H1 (cell line): ENCODE measurements around the gene EXOC2. TPM values are rescaled to one million over a fixed set of nuclear protein-coding genes. Genes with fewer than 3 reads are reported as not detected.

Experiments
- CTCF ChIA-PET: fragments of 300-600 bp; sonication (Branson Sonifier 250); formaldehyde crosslinking; loops from one replicate; lab custom pipeline; 2021; ENCODE audit not compliant: partially characterized antibody; lab: Charles Lee
- POLR2A ChIA-PET: fragments of 300-600 bp; sonication (Branson Sonifier 250); formaldehyde crosslinking; loops from one replicate; lab custom pipeline; 2021; ENCODE audit warnings: inconsistent platforms; ENCODE audit not compliant: partially characterized antibody; lab: Charles Lee
- DNase-seq, 2 experiments: peaks; one replicate each; pipeline versions ENCODE4 v3.0.0 to v3.0.0-alpha.2; 2010 to 2022; ENCODE audit warnings: low spot score in 2 of 2, low read depth in 1 of 2, mixed read lengths in 1 of 2
- FAIRE-seq: peaks from 2 replicates; lab custom pipeline; 2011; peaks lifted over from hg19 to GRCh38; lab: Jason Lieb, UNC
- H2AFZ ChIP-seq: 2 replicates; pipeline ENCODE4 v1.8.1; 2012; ENCODE audit warnings: low read length, inconsistent platforms
- H2AK5ac ChIP-seq: 2 replicates; pipeline ENCODE4 v1.6.1; 2013; ENCODE audit warnings: low read depth, low read length
- H2BK120ac ChIP-seq: replicated peaks from 2 replicates; pipeline ENCODE3; 2013; ENCODE audit warnings: low read depth, low read length, inconsistent platforms
- H2BK12ac ChIP-seq: 2 replicates; pipeline ENCODE4 v1.6.1; 2013; ENCODE audit warnings: low read depth, low read length
- H2BK15ac ChIP-seq: 2 replicates; pipeline ENCODE4 v1.6.1; 2013; ENCODE audit warnings: low read length
- H2BK20ac ChIP-seq: 2 replicates; pipeline ENCODE4 v1.6.1; 2013; ENCODE audit warnings: low read length
- H2BK5ac ChIP-seq: 2 replicates; pipeline ENCODE4 v1.6.1; 2013; ENCODE audit warnings: low read depth, low read length
- H3K14ac ChIP-seq: 2 replicates; pipeline ENCODE4 v1.6.1; 2013; ENCODE audit warnings: inconsistent platforms; ENCODE audit not compliant: insufficient read length
- H3K18ac ChIP-seq: 2 replicates; pipeline ENCODE4 v1.6.1; 2013; ENCODE audit warnings: low read length; ENCODE audit errors: extremely low read depth
- H3K23ac ChIP-seq: 2 replicates; pipeline ENCODE4 v1.6.1; 2013; ENCODE audit warnings: inconsistent platforms; ENCODE audit not compliant: insufficient read length
- H3K23me2 ChIP-seq: 2 replicates; pipeline ENCODE4 v1.6.1; 2013; ENCODE audit warnings: low read depth, low read length
- H3K27ac ChIP-seq: 2 replicates; pipeline ENCODE4 v1.6.1; 2011; ENCODE audit warnings: low read depth, low read length, inconsistent platforms
- H3K27me3 ChIP-seq, 4 experiments: replicated peaks in 1 of 4; 1 replicate in 1 of 4; 2 replicates in 3 of 4; pipeline versions ENCODE4 v1.6.1 to v1.8.1; 2011 to 2013; ENCODE audit warnings: low read length in 3 of 4, mild to moderate bottlenecking in 3 of 4, inconsistent platforms in 2 of 4, mixed read lengths in 2 of 4, moderate library complexity in 1 of 4; ENCODE audit not compliant: control insufficient read depth in 3 of 4, insufficient read depth in 3 of 4; ENCODE audit errors: extremely low read depth in 1 of 4
- H3K36me3 ChIP-seq, 4 experiments: 2 replicates each; pipeline versions ENCODE4 v1.6.1 to v1.8.1; 2011 to 2013; ENCODE audit warnings: mild to moderate bottlenecking in 4 of 4, low read length in 3 of 4, moderate library complexity in 2 of 4, control low read depth in 1 of 4, inconsistent platforms in 1 of 4; ENCODE audit not compliant: insufficient read depth in 4 of 4, control insufficient read depth in 2 of 4
- H3K4ac ChIP-seq: replicated peaks from 2 replicates; pipeline ENCODE3; 2013; ENCODE audit warnings: low read length, low read depth, mixed read lengths, inconsistent platforms; ENCODE audit not compliant: insufficient read length
- H3K4me1 ChIP-seq, 4 experiments: replicated peaks in 1 of 4; 1 replicate in 1 of 4; 2 replicates in 3 of 4; pipeline versions ENCODE4 v1.6.1 to v1.8.1; 2011 to 2013; ENCODE audit warnings: low read length in 3 of 4, inconsistent platforms in 2 of 4, mixed read lengths in 1 of 4; ENCODE audit not compliant: insufficient read depth in 4 of 4, control insufficient read depth in 3 of 4
- H3K4me2 ChIP-seq, 2 experiments: 2 replicates each; pipeline versions ENCODE4 v1.6.1 to v1.8.1; 2011 to 2013; ENCODE audit warnings: low read depth in 2 of 2, low read length in 2 of 2, control low read depth in 1 of 2, inconsistent platforms in 1 of 2, mild to moderate bottlenecking in 1 of 2; ENCODE audit not compliant: insufficient read depth in 1 of 2
- H3K4me3 ChIP-seq, 4 experiments: fragments of 200-600, 300-600 bp in 1 of 4; sonication (generic), shearing (Covaris generic), sonication (Bioruptor Twin) in 1 of 4; 2 replicates each; pipeline versions ENCODE4 v1.5.1 to v1.8.1; 2011 to 2016; ENCODE audit warnings: low read length in 4 of 4, low read depth in 3 of 4, control low read depth in 2 of 4, inconsistent platforms in 2 of 4, mild to moderate bottlenecking in 2 of 4, mixed read lengths in 1 of 4, moderate library complexity in 1 of 4; ENCODE audit not compliant: insufficient read depth in 2 of 4; ENCODE audit errors: extremely low read depth in 1 of 4
- H3K56ac ChIP-seq: replicated peaks from 2 replicates; pipeline ENCODE3; 2013; ENCODE audit warnings: low read depth, mild to moderate bottlenecking, mixed read lengths, low read length, inconsistent platforms; ENCODE audit not compliant: insufficient read length
- H3K79me1 ChIP-seq: 2 replicates; pipeline ENCODE4 v1.6.1; 2013; ENCODE audit warnings: low read depth, low read length, control low read depth
- H3K79me2 ChIP-seq, 2 experiments: 2 replicates each; pipeline versions ENCODE4 v1.6.1 to v1.8.1; 2012 to 2013; ENCODE audit warnings: low read length in 2 of 2, mild to moderate bottlenecking in 2 of 2, inconsistent platforms in 1 of 2; ENCODE audit not compliant: insufficient read depth in 2 of 2, control insufficient read depth in 1 of 2
- H3K9ac ChIP-seq, 4 experiments: replicated peaks in 1 of 4; 1 replicate in 1 of 4; 2 replicates in 3 of 4; pipeline versions ENCODE4 v1.6.1 to v1.8.1; 2011 to 2013; ENCODE audit warnings: low read depth in 3 of 4, low read length in 3 of 4, control low read depth in 2 of 4, mild to moderate bottlenecking in 2 of 4, moderate library complexity in 2 of 4, inconsistent platforms in 1 of 4; ENCODE audit errors: extremely low read depth in 1 of 4
- H3K9me3 ChIP-seq, 2 experiments: 2 replicates each; pipeline versions ENCODE4 v1.6.1 to v1.8.1; 2012 to 2013; ENCODE audit warnings: mild to moderate bottlenecking in 2 of 2, moderate library complexity in 2 of 2, control low read depth in 1 of 2, inconsistent platforms in 1 of 2, low read depth in 1 of 2, low read length in 1 of 2, mixed read lengths in 1 of 2; ENCODE audit not compliant: insufficient read depth in 2 of 2
- H4K20me1 ChIP-seq, 2 experiments: replicated peaks in 1 of 2; 2 replicates each; pipeline versions ENCODE3 to v1.8.1; 2011 to 2013; ENCODE audit warnings: inconsistent platforms in 2 of 2, low read length in 2 of 2, mild to moderate bottlenecking in 1 of 2; ENCODE audit not compliant: insufficient read depth in 2 of 2, control insufficient read depth in 1 of 2
- H4K5ac ChIP-seq: 2 replicates; pipeline ENCODE4 v1.6.1; 2013; ENCODE audit warnings: low read length, low read depth, mixed read lengths, inconsistent platforms; ENCODE audit not compliant: insufficient read length
- H4K8ac ChIP-seq: 2 replicates; pipeline ENCODE4 v1.8.0; 2013; ENCODE audit warnings: mild to moderate bottlenecking, moderate library complexity, low read length, inconsistent platforms; ENCODE audit not compliant: insufficient read depth; ENCODE audit errors: extremely low read depth
- H4K91ac ChIP-seq: replicated peaks from 2 replicates; pipeline ENCODE3; 2013; ENCODE audit warnings: low read length, mixed read lengths, inconsistent platforms; ENCODE audit not compliant: insufficient read length
- CEBPB ChIP-seq: IDR thresholded peaks from 2 replicates; pipeline ENCODE4 v1.6.1; 2012; ENCODE audit warnings: low read depth, low read length
- EGR1 ChIP-seq: IDR thresholded peaks from 2 replicates; pipeline ENCODE4 v1.6.1; 2011; ENCODE audit warnings: low read depth, low read length, borderline replicate concordance
- RBBP5 ChIP-seq: IDR thresholded peaks from 2 replicates; pipeline ENCODE4 v1.7.1; 2012; ENCODE audit warnings: low read depth, mild to moderate bottlenecking, inconsistent platforms, low read length, moderate library complexity, borderline replicate concordance
- TAF1 ChIP-seq: IDR thresholded peaks from 2 replicates; pipeline ENCODE4 v1.6.1; 2011; ENCODE audit warnings: mild to moderate bottlenecking, low read depth, low read length
- WGBS, 2 experiments: shearing (Covaris generic) in 1 of 2; methylation state at CpG; one replicate each; pipeline versions ENCODE4 v1.1.6 to v1.1.7; 2013 to 2015; ENCODE audit warnings: low lambda C conversion rate in 2 of 2, mixed read lengths in 2 of 2, inconsistent platforms in 1 of 2, low coverage in 1 of 2, missing lambda C conversion rate in 1 of 2; ENCODE audit not compliant: insufficient replicate concordance in 2 of 2, insufficient coverage in 1 of 2, insufficient read length in 1 of 2; ENCODE audit errors: extremely low coverage in 1 of 2, missing lambda C conversion rate in 1 of 2; 5-methylcytosine and 5-hydroxymethylcytosine counted together
- polyA plus RNA-seq, 7 experiments: library from polyadenylated mRNA; depleted of rRNA in 3 of 7; stranded (reverse) in 5 of 7; unstranded in 2 of 7; fragments of >200 nt in 5 of 7; fragments of 200-250 nt in 2 of 7; gene quantifications; 1 replicate in 5 of 7; 2 replicates in 1 of 7; 4 replicates in 1 of 7; pipeline versions ENCODE4 v1.2.1 to v1.2.3, GENCODE V29; 2011 to 2013; ENCODE audit warnings: missing spikeins in 2 of 7, mixed read lengths in 2 of 7
- total RNA-seq: library from RNA; stranded (reverse); fragmentation: NEBNext Ultra II Directional; extraction: Animal tissue kit (Norgen Biotek cat#: 25700); gene quantifications from 2 replicates; pipeline ENCODE4 v1.2.1, GENCODE V29; 2021

Gene EXOC2
- total and polyA plus RNA-seq, 2 of the 8 experiments (the other 6 are each of a cell fraction or from before 2014, with no cell fraction given): 25.5 to 44.4 TPM

GRCh38 chr6:583635-584034 lies 109.3 kb downstream of the EXOC2 start:
- 76% methylated on average over 6 of the region's 6 CpGs; no CpG with 5 or more reads in 1 of the 2 experiments for WGBS, 2 experiments
- Histone ChIP-seq H4K5ac (no peak overlapping the region), H3K23me2 (no peaks in the 10 kb centered on the region), H2AFZ (no peak overlapping the region), H4K8ac (no peak overlapping the region), H3K27me3 (no peaks in the 10 kb centered on the region), H3K4me3 (no peak overlapping the region), H3K79me1 (no peaks in the 10 kb centered on the region; the same call in 1 of the 2 replicates), H2BK5ac (no peak overlapping the region), H2BK15ac (0 out of 2 replicates have a peak overlapping the region, but pooled peaks have one; percentile 21), H4K91ac (no peak overlapping the region), H2BK12ac (no peak overlapping the region), H3K9me3 (no peaks in the 10 kb centered on the region), H2BK20ac (no peak overlapping the region), H3K23ac (no peak overlapping the region), H3K4me1 (peaks cover 4 to 16% (median 8%) of the 10 kb centered on the region in 4 experiments; a peak in 4 of 7 replicates), H3K36me3 (no peaks in the 10 kb centered on the region; a peak in 1 of 8 replicates), H3K4me2 (no peak overlapping the region; a peak in 1 of 4 replicates), H3K14ac (no peak overlapping the region), H3K79me2 (no peaks in the 10 kb centered on the region; a peak in 1 of 4 replicates), H3K27ac (no peak overlapping the region), H3K9ac (no peak overlapping the region), H3K18ac (no peak overlapping the region), H3K4ac (no peak overlapping the region), H2BK120ac (no peak overlapping the region), H3K56ac (no peak overlapping the region), H4K20me1 (peaks cover 1 to 4% of the 10 kb centered on the region in 2 experiments), H2AK5ac (no peak overlapping the region)
- no peak for DNase-seq
- no peak for FAIRE-seq
- ChIA-PET POLR2A (no interaction called here), CTCF (interaction anchor here (0.7 to 2.7 kb wide), 5 partner anchors 10 to 287 kb away, joined by 3 to 29 read pairs (median 5); no protein-coding TSS in a partner anchor)
- TF ChIP-seq CEBPB (no peak), TAF1 (no peak), EGR1 (no peak), RBBP5 (no peak)
